ENCODE results near the gene TNFRSF9. TPM values are rescaled to one million over a fixed set of nuclear protein-coding genes. Genes with fewer than 3 reads are reported as not detected.

The TNFRSF9 gene
- total RNA-seq, 4 donors from 2014 or later: 0.29 TPM; not detected in 3

DNA sequence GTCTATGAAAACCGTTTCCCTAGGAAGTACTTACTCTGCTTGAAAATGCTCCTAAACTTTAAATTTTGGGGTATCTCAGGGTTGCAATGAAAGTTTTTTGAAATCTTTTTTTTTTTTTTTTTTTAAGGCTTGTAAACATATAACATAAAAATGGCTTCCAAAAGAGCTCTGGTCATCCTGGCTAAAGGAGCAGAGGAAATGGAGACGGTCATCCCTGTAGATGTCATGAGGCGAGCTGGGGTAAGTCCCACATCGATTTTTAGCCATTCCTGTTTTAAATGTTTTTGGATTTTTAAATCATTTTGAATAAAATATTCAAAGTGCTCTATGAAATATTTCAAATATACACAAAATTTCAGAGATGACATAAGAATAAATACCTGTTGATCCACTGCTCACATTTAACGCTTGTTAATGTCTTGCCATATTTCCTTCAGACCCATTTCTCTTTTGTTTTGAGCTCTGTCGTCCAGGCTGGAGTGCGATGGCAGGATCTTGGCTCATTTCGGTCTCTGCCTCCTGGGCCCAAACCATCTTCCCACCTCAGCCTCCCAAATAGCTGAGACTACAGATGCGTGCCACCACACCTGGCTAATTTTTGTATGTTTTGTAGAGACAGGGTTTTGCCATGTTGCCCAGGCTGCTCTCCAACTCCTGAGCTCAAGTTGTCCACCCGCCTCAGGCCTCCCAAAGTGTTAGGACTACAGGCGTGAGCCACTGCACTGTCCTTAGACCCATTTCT is 22.2 kb upstream of the TNFRSF9 start:
- intact Hi-C loops (cut with DNase I; ENCODE audit: low total_unique reads): no loop called here
- H3K4me3 ChIP-seq (ENCODE audit: low read depth, poor library complexity, severe bottlenecking): no peak overlapping the region
- DNase-seq (ENCODE audit: low spot score in 2 of 2): peak in 1 of 2 donors; percentile 65
- no peak for TF ChIP-seq POLR2A (IDR thresholded peaks at IDR 0.05)
- TF ChIP-seq, protein P1, sequence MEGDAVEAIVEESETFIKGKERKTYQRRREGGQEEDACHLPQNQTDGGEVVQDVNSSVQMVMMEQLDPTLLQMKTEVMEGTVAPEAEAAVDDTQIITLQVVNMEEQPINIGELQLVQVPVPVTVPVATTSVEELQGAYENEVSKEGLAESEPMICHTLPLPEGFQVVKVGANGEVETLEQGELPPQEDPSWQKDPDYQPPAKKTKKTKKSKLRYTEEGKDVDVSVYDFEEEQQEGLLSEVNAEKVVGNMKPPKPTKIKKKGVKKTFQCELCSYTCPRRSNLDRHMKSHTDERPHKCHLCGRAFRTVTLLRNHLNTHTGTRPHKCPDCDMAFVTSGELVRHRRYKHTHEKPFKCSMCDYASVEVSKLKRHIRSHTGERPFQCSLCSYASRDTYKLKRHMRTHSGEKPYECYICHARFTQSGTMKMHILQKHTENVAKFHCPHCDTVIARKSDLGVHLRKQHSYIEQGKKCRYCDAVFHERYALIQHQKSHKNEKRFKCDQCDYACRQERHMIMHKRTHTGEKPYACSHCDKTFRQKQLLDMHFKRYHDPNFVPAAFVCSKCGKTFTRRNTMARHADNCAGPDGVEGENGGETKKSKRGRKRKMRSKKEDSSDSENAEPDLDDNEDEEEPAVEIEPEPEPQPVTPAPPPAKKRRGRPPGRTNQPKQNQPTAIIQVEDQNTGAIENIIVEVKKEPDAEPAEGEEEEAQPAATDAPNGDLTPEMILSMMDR (IDR thresholded peaks at IDR 0.05): no peak
- WGBS, 2 donors: 88 to 89% methylated on average over 11 of the region's 11 CpGs

DNA sequence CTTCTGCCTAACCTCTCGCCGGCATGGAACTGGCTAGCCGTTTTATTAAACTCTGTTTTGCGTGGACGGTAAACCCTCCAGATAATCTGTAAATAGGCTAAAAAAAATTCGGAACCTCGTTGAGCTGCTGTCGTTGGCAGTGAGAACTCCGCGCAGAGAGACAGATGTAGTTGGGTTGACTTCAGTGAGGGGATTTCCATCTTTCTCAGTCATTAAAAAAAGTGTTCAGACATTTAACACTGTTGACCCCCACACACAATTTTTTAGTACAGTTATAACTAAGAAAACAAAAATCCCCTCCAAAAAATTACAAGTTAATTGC is 21.3 kb upstream of the TNFRSF9 start:
- intact Hi-C loops (cut with DNase I; ENCODE audit: low total_unique reads): no loop called here
- no peak for DNase-seq (ENCODE audit: low spot score in 2 of 2)
- no peak for TF ChIP-seq POLR2A (IDR thresholded peaks at IDR 0.05)
- TF ChIP-seq, protein P1 (IDR thresholded peaks at IDR 0.05): no peak
- peak overlapping the region; percentile 70 for H3K4me3 ChIP-seq (ENCODE audit: low read depth, poor library complexity, severe bottlenecking)
- WGBS, 2 donors: 0% methylated on average over 10 of the region's 10 CpGs

DNA sequence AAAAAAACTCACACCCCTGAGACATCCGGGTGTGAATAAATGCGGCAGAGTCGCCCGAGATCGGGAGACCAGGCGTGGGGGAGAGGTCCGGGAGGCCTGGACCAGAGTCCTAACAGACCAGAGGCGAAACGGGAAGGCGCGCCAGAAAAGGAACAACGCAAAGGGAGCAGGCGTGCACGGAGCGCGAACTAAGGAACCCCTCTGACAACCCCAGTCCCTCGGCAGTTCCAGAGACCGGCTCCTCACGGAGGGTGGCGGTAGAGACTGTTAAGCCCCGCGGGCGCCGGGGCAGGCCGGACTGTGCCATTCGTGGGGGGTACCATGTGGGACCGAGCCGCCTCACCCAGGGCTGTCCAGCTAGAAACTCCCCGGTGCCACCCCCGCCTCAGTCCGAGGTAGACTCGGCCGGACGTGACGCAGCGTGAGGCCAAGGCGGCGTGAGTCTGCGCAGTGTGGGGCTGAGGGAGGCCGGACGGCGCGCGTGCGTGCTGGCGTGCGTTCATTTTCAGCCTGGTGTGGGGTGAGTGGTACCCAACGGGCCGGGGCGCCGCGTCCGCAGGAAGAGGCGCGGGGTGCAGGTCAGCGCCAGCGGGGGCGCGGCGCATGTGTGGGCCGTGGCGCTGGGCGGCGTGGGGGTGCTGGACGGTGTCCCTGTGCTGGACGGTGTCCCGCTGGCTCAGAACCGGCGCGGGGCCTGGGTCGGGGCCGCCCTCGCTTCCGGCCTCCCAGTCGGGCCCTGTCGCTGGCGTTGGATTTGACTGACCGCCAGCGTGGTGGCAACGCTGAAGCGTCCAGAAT is 20.8 kb upstream of the TNFRSF9 start, which contains the start of gene PARK7:
PARK7 (plus strand) TSS at position 496 of the 798 bp plus-strand sequence. CDS start 1,075 bp downstream, outside the sequence.
- H3K4me3 ChIP-seq (ENCODE audit: low read depth, poor library complexity, severe bottlenecking): peak within 1 kb of the TSS; percentile 70
- peak; percentile 99 to 100 for DNase-seq (ENCODE audit: low spot score in 2 of 2)
- TF ChIP-seq POLR2A (IDR thresholded peaks at IDR 0.05): peak in 1 of 2 donors; percentile 43
- TF ChIP-seq, protein P1 (IDR thresholded peaks at IDR 0.05): peak in 1 of 3 donors; percentile 39
- intact Hi-C loops (cut with DNase I; ENCODE audit: low total_unique reads): no loop called here
- 0% methylated on average over 19 to 39 of the region's 81 CpGs for WGBS, 2 donors

DNA sequence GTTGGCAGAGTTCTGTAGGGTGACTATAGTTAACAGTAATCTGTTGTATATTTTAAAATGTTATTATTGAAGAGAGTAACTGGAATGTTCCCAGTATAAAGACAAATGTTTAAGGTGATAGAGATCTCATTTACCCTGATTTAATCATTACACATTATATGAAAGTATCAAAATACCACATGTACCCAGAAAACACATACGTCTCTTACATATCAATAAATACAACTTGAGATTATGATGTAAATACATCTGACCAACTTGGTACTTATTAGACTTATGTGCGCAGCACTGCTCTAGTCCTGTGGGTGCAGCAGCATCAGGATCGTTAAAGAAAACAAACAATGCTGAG is 20.2 kb upstream of the TNFRSF9 start:
- DNase-seq (ENCODE audit: low spot score in 2 of 2): peak in 1 of 2 donors; percentile 9
- no peak for TF ChIP-seq POLR2A (IDR thresholded peaks at IDR 0.05)
- TF ChIP-seq, protein P1 (IDR thresholded peaks at IDR 0.05): no peak
- H3K4me3 ChIP-seq (ENCODE audit: low read depth, poor library complexity, severe bottlenecking): peak overlapping the region; percentile 70
- intact Hi-C loops (cut with DNase I; ENCODE audit: low total_unique reads): no loop called here
- WGBS, 2 donors: 0 to 1% methylated on average over 3 of the region's 3 CpGs

DNA sequence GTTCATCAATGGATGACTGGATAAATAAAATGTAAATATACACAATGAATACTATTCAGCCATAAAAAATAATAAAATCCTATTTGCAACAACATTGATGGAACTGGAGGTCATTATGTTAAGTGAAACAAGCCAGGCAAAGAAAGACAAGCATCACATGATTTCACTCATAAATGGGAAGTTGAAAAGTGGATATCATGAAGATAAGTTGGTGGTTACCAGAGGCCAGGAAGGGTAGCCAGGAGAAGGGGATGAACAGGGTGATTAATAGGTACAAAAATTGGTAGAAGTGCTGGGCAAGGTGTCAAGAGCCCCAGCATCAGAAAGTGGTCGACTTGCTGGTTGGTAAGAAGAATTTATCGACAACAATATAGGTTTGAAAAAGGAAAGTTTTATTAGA is 19.5 kb upstream of the TNFRSF9 start:
- WGBS, 2 donors: 85 to 86% methylated on average over 2 of the region's 2 CpGs
- peak in 1 of 2 donors; percentile 32 for DNase-seq (ENCODE audit: low spot score in 2 of 2)
- H3K4me3 ChIP-seq (ENCODE audit: low read depth, poor library complexity, severe bottlenecking): no peak overlapping the region
- no peak for TF ChIP-seq POLR2A (IDR thresholded peaks at IDR 0.05)
- TF ChIP-seq, protein P1 (IDR thresholded peaks at IDR 0.05): no peak
- intact Hi-C loops (cut with DNase I; ENCODE audit: low total_unique reads): no loop called here
